HCT116 (cell line): ENCODE data around the gene SLK. TPM values are rescaled to one million over a fixed set of nuclear protein-coding genes. Genes with fewer than 3 reads are reported as not detected.

Experiments used
- ATAC-seq: fragments of 200-7000 bp; cut with Tn5 transposase; 2 replicates; pipeline ENCODE4 v1.9.1; 2020; ENCODE audit warnings: mild to moderate bottlenecking, moderate library complexity
- BruUV-seq: library from RNA; stranded (reverse); fragments of 400-500 nt; replicated peaks from 2 replicates; lab custom pipeline; 2021; lab: Mats Ljungman, UMichigan
- CTCF ChIA-PET: fragments of 300-600 bp; sonication (Branson Sonifier 250); formaldehyde crosslinking; loops from one replicate; lab custom pipeline; 2021; ENCODE audit warnings: antibody characterized with exemption; lab: Charles Lee
- POLR2A ChIA-PET: fragments of 300-600, 350-600 bp; sonication (Branson Sonifier 250); formaldehyde crosslinking; loops from one replicate; lab custom pipeline; 2021; ENCODE audit warnings: antibody characterized with exemption; lab: Charles Lee
- RAD21 ChIA-PET, 2 experiments: fragments of 300-600 bp; sonication (Branson Sonifier 250); formaldehyde crosslinking; loops; one replicate each; lab custom pipeline; 2023; ENCODE audit warnings: low total read pairs in 2 of 2; ENCODE audit not compliant: uncharacterized antibody in 2 of 2, unreplicated experiment in 2 of 2, low non-redundant PET in 1 of 2; lab: Charles Lee
- DNase-seq: peaks from one replicate; pipeline ENCODE4 v3.0.0-alpha.2; 2010; ENCODE audit warnings: low read depth, low spot score
- H2AFZ ChIP-seq: fragments of 200-600 bp; shearing (Covaris generic), sonication (generic); 2 replicates; pipeline ENCODE4 v1.6.1; 2017; ENCODE audit warnings: low read depth, mixed run types, mixed read lengths, antibody characterized with exemption, low read length; ENCODE audit not compliant: poor library complexity, severe bottlenecking
- H3K27ac ChIP-seq: 2 replicates; pipeline ENCODE4 v1.5.1; 2012; ENCODE audit warnings: low read depth, low read length
- H3K27me3 ChIP-seq: fragments of 200-600 bp; sonication (generic); 2 replicates; pipeline ENCODE4 v1.6.1; 2016; ENCODE audit warnings: mixed run types, low read length, mixed read lengths; ENCODE audit not compliant: insufficient read depth
- H3K36me3 ChIP-seq, 2 experiments: fragments of 200-500 bp in 1 of 2; fragments of 200-600 bp in 1 of 2; sonication (Bioruptor generic) in 1 of 2; sonication (generic) in 1 of 2; 2 replicates each; pipeline versions ENCODE4 v1.5.1 to v1.6.1; 2014 to 2016; ENCODE audit warnings: low read length in 2 of 2, inconsistent platforms in 1 of 2, mixed read lengths in 1 of 2, mixed run types in 1 of 2; ENCODE audit not compliant: insufficient read depth in 2 of 2, control insufficient read depth in 1 of 2
- H3K4me1 ChIP-seq, 2 experiments: fragments of 200-600 bp in 1 of 2; sonication (generic) in 1 of 2; 2 replicates each; pipeline versions ENCODE4 v1.5.1 to v1.6.1; 2012 to 2017; ENCODE audit warnings: low read length in 2 of 2, inconsistent platforms in 1 of 2, mild to moderate bottlenecking in 1 of 2, mixed read lengths in 1 of 2, mixed run types in 1 of 2, moderate library complexity in 1 of 2; ENCODE audit not compliant: insufficient read depth in 2 of 2, control insufficient read depth in 1 of 2
- H3K4me2 ChIP-seq: fragments of 200-600 bp; sonication (generic); 2 replicates; pipeline ENCODE4 v1.6.1; 2017; ENCODE audit warnings: mixed run types, low read length, mixed read lengths
- H3K4me3 ChIP-seq, 2 experiments: fragments of 200-600 bp in 1 of 2; sonication (generic) in 1 of 2; replicated peaks in 1 of 2; 2 replicates each; pipeline ENCODE4 v1.5.1; 2011 to 2016; ENCODE audit warnings: low read length in 2 of 2, control low read depth in 1 of 2, low read depth in 1 of 2, mild to moderate bottlenecking in 1 of 2, mixed read lengths in 1 of 2, mixed run types in 1 of 2
- H3K79me2 ChIP-seq: fragments of 200-600 bp; sonication (generic); 2 replicates; pipeline ENCODE4 v1.6.1; 2017; ENCODE audit warnings: mild to moderate bottlenecking, mixed run types, low read length, moderate library complexity, mixed read lengths; ENCODE audit not compliant: insufficient read depth
- H3K9ac ChIP-seq: fragments of 200-600 bp; sonication (generic); 2 replicates; pipeline ENCODE4 v1.6.1; 2016; ENCODE audit warnings: low read length, mixed read lengths
- H3K9me2 ChIP-seq: fragments of 200-600 bp; sonication (generic), shearing (Covaris generic); 2 replicates; pipeline ENCODE4 v1.6.1; 2017; ENCODE audit warnings: mixed run types, mild to moderate bottlenecking, moderate library complexity; ENCODE audit not compliant: insufficient read depth
- H3K9me3 ChIP-seq, 2 experiments: fragments of 200-500 bp in 1 of 2; fragments of 200-600 bp in 1 of 2; sonication (Bioruptor generic) in 1 of 2; sonication (generic) in 1 of 2; 2 replicates each; pipeline ENCODE4 v1.6.1; 2014 to 2017; ENCODE audit warnings: low read length in 2 of 2, mixed read lengths in 2 of 2, inconsistent platforms in 1 of 2, low read depth in 1 of 2, mild to moderate bottlenecking in 1 of 2, mixed run types in 1 of 2, moderate library complexity in 1 of 2; ENCODE audit not compliant: control insufficient read depth in 1 of 2, insufficient read depth in 1 of 2
- H4K20me1 ChIP-seq: fragments of 200-600 bp; sonication (generic), shearing (Covaris generic); 2 replicates; pipeline ENCODE4 v1.6.1; 2017; ENCODE audit warnings: mixed run types, mild to moderate bottlenecking, moderate library complexity; ENCODE audit not compliant: insufficient read depth
- CBX3 ChIP-seq: IDR thresholded peaks from 2 replicates; pipeline ENCODE4 v1.6.1; 2012; ENCODE audit warnings: low read depth
- CEBPB ChIP-seq: IDR thresholded peaks from 2 replicates; pipeline ENCODE4 v1.6.1; 2012; ENCODE audit warnings: low read depth
- CTCF ChIP-seq, 3 experiments: fragments of 200-600 bp in 1 of 3; sonication (generic) in 1 of 3; IDR thresholded peaks in 2 of 3; conservative IDR thresholded peaks in 1 of 3; 2 replicates each; pipeline ENCODE4 v1.5.1; 2012 to 2017; ENCODE audit warnings: low read depth in 2 of 3, low read length in 2 of 3, antibody characterized with exemption in 1 of 3, borderline replicate concordance in 1 of 3, control low read depth in 1 of 3, mild to moderate bottlenecking in 1 of 3, mixed read lengths in 1 of 3, mixed run types in 1 of 3, moderate library complexity in 1 of 3; ENCODE audit not compliant: insufficient read depth in 1 of 3
- EGR1 ChIP-seq: IDR thresholded peaks from 2 replicates; pipeline ENCODE4 v1.6.1; 2012; ENCODE audit warnings: low read depth
- ELF1 ChIP-seq: IDR thresholded peaks from 2 replicates; pipeline ENCODE4 v1.6.1; 2012; ENCODE audit warnings: low read depth, borderline replicate concordance
- EZH2phosphoT487 ChIP-seq: fragments of 200-600 bp; IDR thresholded peaks from 2 replicates; pipeline ENCODE4 v1.6.1; 2018; ENCODE audit warnings: antibody characterized with exemption, borderline replicate concordance
- FOSL1 ChIP-seq: IDR thresholded peaks from 2 replicates; pipeline ENCODE4 v1.6.1; 2012; ENCODE audit warnings: low read depth
- JUND ChIP-seq: IDR thresholded peaks from 2 replicates; pipeline ENCODE4 v1.6.1; 2012
- MAX ChIP-seq: IDR thresholded peaks from 2 replicates; pipeline ENCODE4 v1.6.1; 2012
- POLR2A ChIP-seq: IDR thresholded peaks from 2 replicates; pipeline ENCODE4 v1.7.0; 2011; ENCODE audit warnings: borderline replicate concordance; ENCODE audit not compliant: insufficient read depth, insufficient read length; ENCODE audit errors: extremely low read depth
- POLR2AphosphoS5 ChIP-seq: IDR thresholded peaks from 2 replicates; pipeline ENCODE4 v1.6.1; 2011; ENCODE audit warnings: mild to moderate bottlenecking, low read depth, low read length, moderate library complexity
- RAD21 ChIP-seq: IDR thresholded peaks from 2 replicates; pipeline ENCODE4 v1.6.1; 2012; ENCODE audit warnings: low read depth, mild to moderate bottlenecking
- REST ChIP-seq: IDR thresholded peaks from 2 replicates; pipeline ENCODE4 v1.6.1; 2012; ENCODE audit warnings: low read depth
- SIN3A ChIP-seq: IDR thresholded peaks from 2 replicates; pipeline ENCODE4 v1.6.1; 2012; ENCODE audit warnings: low read depth
- SP1 ChIP-seq: IDR thresholded peaks from 2 replicates; pipeline ENCODE4 v1.6.1; 2012; ENCODE audit warnings: low read depth
- SRF ChIP-seq: IDR thresholded peaks from 2 replicates; pipeline ENCODE4 v1.6.1; 2012; ENCODE audit warnings: low read depth
- ZBTB33 ChIP-seq: IDR thresholded peaks from 2 replicates; pipeline ENCODE4 v1.6.1; 2011; ENCODE audit warnings: mild to moderate bottlenecking, low read length, moderate library complexity; ENCODE audit not compliant: insufficient replicate concordance; ENCODE audit errors: extremely low read depth
- ZFX ChIP-seq: fragments of 450-650 bp; IDR thresholded peaks from 2 replicates; pipeline ENCODE4 v1.6.1; 2017
- ZNF274 ChIP-seq: fragments of 200-500 bp; sonication (Bioruptor generic); IDR thresholded peaks from 2 replicates; pipeline ENCODE4 v1.6.1; 2014; ENCODE audit warnings: mild to moderate bottlenecking, low read depth, low read length, inconsistent platforms
- intact Hi-C: fragments of 100-400 bp; cut with micrococcal nuclease; formaldehyde crosslinking; loops from 2 replicates; pipeline ENCODE4 v1.10.0; 2022
- total RNA-seq: library from RNA; stranded (reverse); gene quantifications from one replicate; pipeline ENCODE4 v1.2.1, GENCODE V29; 2021; ENCODE audit not compliant: unreplicated experiment

The SLK gene
- total RNA-seq, 1 experiment from 2014 or later: 44.2 TPM

GRCh38 chr10:104002911-104003310 lies 36.0 kb downstream of the SLK start:
- no peaks in the 10 kb centered on the region for H3K9me2 ChIP-seq
- CTCF ChIA-PET: no interaction called here
- no peak overlapping the region for H3K4me3 ChIP-seq
- H3K79me2 ChIP-seq: peaks cover 3% of the 10 kb centered on the region
- no TSS peak for BruUV-seq
- H3K9ac ChIP-seq: no peak overlapping the region
- peaks cover 41 to 72% of the 10 kb centered on the region in 2 experiments for H3K36me3 ChIP-seq
- intact Hi-C loops: no loop called here
- no peaks in the 10 kb centered on the region for H3K9me3 ChIP-seq
- no peak for ATAC-seq
- DNase-seq: no peak
- H4K20me1 ChIP-seq: 0 out of 2 replicates have a peak, but pooled peaks cover 3% of the 10 kb centered on the region
- H3K27ac ChIP-seq: no peak overlapping the region
- no peaks in the 10 kb centered on the region for H3K27me3 ChIP-seq
- POLR2A ChIA-PET: no interaction called here
- RAD21 ChIA-PET: no interaction called here
- no peaks in the 10 kb centered on the region for H3K4me1 ChIP-seq
- no peak overlapping the region for H2AFZ ChIP-seq
- H3K4me2 ChIP-seq: no peak overlapping the region
- TF ChIP-seq CBX3 (no peak), ELF1 (no peak), SIN3A (no peak), JUND (no peak), CEBPB (no peak), SRF (no peak), REST (no peak), FOSL1 (no peak), EGR1 (no peak), POLR2AphosphoS5 (no peak), POLR2A (no peak), EZH2phosphoT487 (no peak), ZBTB33 (no peak), MAX (no peak), ZFX (no peak), ZNF274 (no peak), SP1 (no peak), RAD21 (no peak), CTCF (IDR thresholded peaks at IDR 0.05 in 2 of 3, conservative IDR thresholded peaks at IDR 0.05 in 1 of 3; ENCODE audit: borderline replicate concordance in 1 of 3, insufficient read depth in 1 of 3, low read depth in 2 of 3, low read length in 2 of 3) (no peak)
- TF ChIP-seq, all 23 proteins: peak for 0
